A673 (cell line): ENCODE measurements around the gene ARMH3. TPM values are rescaled to one million over a fixed set of nuclear protein-coding genes. Genes with fewer than 3 reads are reported as not detected.

ENCODE experiments used
- BruUV-seq: library from RNA; stranded (reverse); fragments of 400-500 nt; replicated peaks from 2 replicates; lab custom pipeline; 2021; lab: Mats Ljungman, UMichigan
- CTCF ChIA-PET: fragments of 300-600 bp; sonication (Branson Sonifier 250); formaldehyde crosslinking; loops from one replicate; lab custom pipeline; 2022; ENCODE audit warnings: antibody characterized with exemption; lab: Charles Lee
- POLR2A ChIA-PET: fragments of 300-600 bp; sonication (Branson Sonifier 250); formaldehyde crosslinking; loops from one replicate; lab custom pipeline; 2022; ENCODE audit warnings: antibody characterized with exemption; ENCODE audit not compliant: low non-redundant PET; lab: Charles Lee
- DNase-seq: peaks from one replicate; pipeline ENCODE4 v3.0.0-alpha.2; 2015; ENCODE audit warnings: low spot score
- H3K27ac ChIP-seq: fragments of 200-600 bp; sonication (generic); 2 replicates; pipeline ENCODE4 v1.5.1; 2016; ENCODE audit warnings: mixed run types, low read depth, mild to moderate bottlenecking, mixed read lengths, antibody characterized with exemption, low read length; ENCODE audit not compliant: poor library complexity, severe bottlenecking
- H3K27me3 ChIP-seq: fragments of 200-600 bp; sonication (generic); replicated peaks from 2 replicates; pipeline ENCODE4 v1.6.1; 2017; ENCODE audit warnings: mixed run types, low read depth, mild to moderate bottlenecking, mixed read lengths, antibody characterized with exemption, low read length; ENCODE audit not compliant: insufficient read depth, poor library complexity
- H3K36me3 ChIP-seq: fragments of 200-600 bp; sonication (generic); 2 replicates; pipeline ENCODE4 v1.6.1; 2016; ENCODE audit warnings: mixed run types, mild to moderate bottlenecking, mixed read lengths, antibody characterized with exemption, low read length; ENCODE audit not compliant: insufficient read depth, poor library complexity, severe bottlenecking
- H3K4me1 ChIP-seq: fragments of 200-600 bp; sonication (generic); 2 replicates; pipeline ENCODE4 v1.6.1; 2017; ENCODE audit warnings: mixed run types, mild to moderate bottlenecking, mixed read lengths, antibody characterized with exemption, low read length; ENCODE audit not compliant: insufficient read depth, poor library complexity, severe bottlenecking
- H3K4me3 ChIP-seq: fragments of 200-600 bp; sonication (generic); 2 replicates; pipeline ENCODE4 v1.5.1; 2016; ENCODE audit warnings: low read depth, mixed run types, mild to moderate bottlenecking, mixed read lengths, low read length; ENCODE audit not compliant: poor library complexity, severe bottlenecking
- H3K9me3 ChIP-seq: fragments of 200-600 bp; sonication (generic); 2 replicates; pipeline ENCODE4 v1.6.1; 2016; ENCODE audit warnings: mixed run types, low read depth, mild to moderate bottlenecking, mixed read lengths, antibody characterized with exemption, low read length; ENCODE audit not compliant: poor library complexity, severe bottlenecking
- EZH2 ChIP-seq: fragments of 200-600 bp; sonication (generic); IDR thresholded peaks from 2 replicates; pipeline ENCODE4 v1.6.1; 2017; ENCODE audit warnings: borderline replicate concordance, low read depth, mild to moderate bottlenecking, mixed read lengths, antibody characterized with exemption, low read length; ENCODE audit not compliant: poor library complexity, severe bottlenecking
- intact Hi-C: fragments of 100-400 bp; cut with micrococcal nuclease; formaldehyde crosslinking; loops from one replicate; pipeline ENCODE4 v1.10.0; 2022; ENCODE audit not compliant: unreplicated experiment
- total RNA-seq: library from RNA; stranded (reverse); gene quantifications from 2 replicates; pipeline ENCODE4 v1.2.3, GENCODE V29; 2021
- TF ChIP-seq, protein P1 (sequence below): fragments of 300-800, 200-600 bp; sonication (generic); conservative IDR thresholded peaks from 2 replicates; pipeline ENCODE4 v1.5.1; 2017; ENCODE audit warnings: low read depth, mild to moderate bottlenecking, antibody characterized with exemption, low read length, moderate library complexity, mixed read lengths

The ARMH3 gene
- total RNA-seq, 1 experiment from 2014 or later, result 17.8 TPM

DNA sequence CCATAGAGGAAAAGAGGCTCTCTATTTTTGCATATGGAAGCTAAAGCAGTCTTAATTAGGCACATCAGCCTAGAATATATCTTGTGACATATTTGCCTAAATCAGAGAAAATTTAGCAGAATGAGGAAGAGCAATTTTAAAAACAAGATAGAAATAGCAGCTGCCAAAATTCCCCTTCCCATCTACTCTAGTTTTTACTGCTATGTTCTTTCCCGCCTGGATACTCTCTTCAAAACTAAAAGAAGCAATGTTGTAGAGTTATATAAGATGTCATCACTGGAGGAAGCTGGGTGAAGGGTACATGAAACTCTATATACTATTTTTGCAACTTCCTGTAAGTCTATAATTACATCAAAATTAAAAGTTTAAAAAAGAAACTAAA is 87.0 kb downstream of the ARMH3 start:
- POLR2A ChIA-PET, result no interaction called here

DNA sequence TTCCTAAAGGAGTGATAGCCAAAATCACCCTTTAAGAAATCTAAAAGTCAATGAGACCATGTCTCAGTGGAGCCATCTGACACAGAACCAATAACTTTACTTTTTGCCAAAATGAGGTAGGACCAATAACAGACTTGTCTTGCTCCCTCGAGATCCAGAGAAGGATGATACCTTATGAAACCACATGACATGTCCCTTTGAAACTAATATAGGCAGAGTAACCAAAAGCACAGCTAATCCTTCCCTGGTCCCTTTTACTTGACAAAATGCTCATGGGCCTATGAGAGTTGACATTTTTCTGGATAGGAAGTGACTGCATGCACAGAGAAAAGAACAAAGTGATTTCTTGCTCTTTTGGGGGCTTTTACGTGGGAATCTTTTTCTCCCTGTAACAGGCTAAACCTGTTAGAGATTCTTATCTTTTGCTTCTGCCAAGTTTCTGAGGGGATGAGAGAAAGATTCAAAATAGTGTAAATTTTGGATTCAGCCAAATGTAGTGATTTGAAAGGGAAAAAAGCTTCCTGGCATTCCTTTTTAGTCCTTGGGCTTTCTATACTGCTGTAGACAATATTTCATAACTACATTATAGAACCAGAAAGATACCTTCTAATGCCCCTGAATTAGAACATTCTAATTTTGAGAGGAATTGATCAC is 87.6 kb downstream of the ARMH3 start:
- no peaks in the 10 kb centered on the region for H3K27me3 ChIP-seq
- TF ChIP-seq, protein P1, sequence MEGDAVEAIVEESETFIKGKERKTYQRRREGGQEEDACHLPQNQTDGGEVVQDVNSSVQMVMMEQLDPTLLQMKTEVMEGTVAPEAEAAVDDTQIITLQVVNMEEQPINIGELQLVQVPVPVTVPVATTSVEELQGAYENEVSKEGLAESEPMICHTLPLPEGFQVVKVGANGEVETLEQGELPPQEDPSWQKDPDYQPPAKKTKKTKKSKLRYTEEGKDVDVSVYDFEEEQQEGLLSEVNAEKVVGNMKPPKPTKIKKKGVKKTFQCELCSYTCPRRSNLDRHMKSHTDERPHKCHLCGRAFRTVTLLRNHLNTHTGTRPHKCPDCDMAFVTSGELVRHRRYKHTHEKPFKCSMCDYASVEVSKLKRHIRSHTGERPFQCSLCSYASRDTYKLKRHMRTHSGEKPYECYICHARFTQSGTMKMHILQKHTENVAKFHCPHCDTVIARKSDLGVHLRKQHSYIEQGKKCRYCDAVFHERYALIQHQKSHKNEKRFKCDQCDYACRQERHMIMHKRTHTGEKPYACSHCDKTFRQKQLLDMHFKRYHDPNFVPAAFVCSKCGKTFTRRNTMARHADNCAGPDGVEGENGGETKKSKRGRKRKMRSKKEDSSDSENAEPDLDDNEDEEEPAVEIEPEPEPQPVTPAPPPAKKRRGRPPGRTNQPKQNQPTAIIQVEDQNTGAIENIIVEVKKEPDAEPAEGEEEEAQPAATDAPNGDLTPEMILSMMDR, result no peak
- TF ChIP-seq EZH2, result no peak
- no peak overlapping the region for H3K27ac ChIP-seq
- BruUV-seq, result no TSS peak
- intact Hi-C loops, result no loop called here
- no peak overlapping the region for H3K4me3 ChIP-seq
- no peaks in the 10 kb centered on the region for H3K9me3 ChIP-seq
- ChIA-PET POLR2A (no interaction called here), CTCF (no interaction called here)
- no peak for DNase-seq
- no peaks in the 10 kb centered on the region for H3K36me3 ChIP-seq
- H3K4me1 ChIP-seq, result peaks cover 15% of the 10 kb centered on the region

More for the DNA sequence above, 87.0 kb downstream of the ARMH3 start:
- Histone ChIP-seq H3K4me1 (peaks cover 15% of the 10 kb centered on the region), H3K27ac (no peak overlapping the region), H3K36me3 (no peaks in the 10 kb centered on the region), H3K9me3 (no peaks in the 10 kb centered on the region), H3K4me3 (no peak overlapping the region), H3K27me3 (no peaks in the 10 kb centered on the region)
- no TSS peak for BruUV-seq
- no peak for DNase-seq
- CTCF ChIA-PET, result no interaction called here
- intact Hi-C loops, result no loop called here
- TF ChIP-seq EZH2, result no peak
- TF ChIP-seq, protein P1, result no peak

DNA sequence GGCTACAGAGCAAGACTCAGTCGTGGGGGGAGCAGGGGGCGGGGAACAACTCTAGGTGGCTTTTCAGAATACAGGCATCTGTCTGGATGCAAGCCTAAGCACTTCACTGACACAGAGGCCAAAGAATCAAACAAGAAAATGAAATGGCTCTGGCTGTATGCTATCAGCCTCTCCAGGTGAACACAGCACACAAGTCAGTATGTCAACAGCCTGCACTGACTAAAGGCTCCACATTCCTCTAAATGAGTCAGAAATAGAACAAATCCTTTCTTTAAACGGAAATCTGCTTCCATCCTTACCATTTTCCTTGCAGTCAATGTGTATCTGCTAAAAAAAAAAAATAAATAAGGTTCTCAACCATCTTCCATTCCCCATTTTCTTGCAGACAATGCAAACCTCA is 88.3 kb downstream of the ARMH3 start:
- intact Hi-C loops, result no loop called here
- H3K4me3 ChIP-seq, result no peak overlapping the region
- H3K36me3 ChIP-seq, result no peaks in the 10 kb centered on the region
- H3K9me3 ChIP-seq, result no peaks in the 10 kb centered on the region
- ChIA-PET POLR2A (no interaction called here), CTCF (no interaction called here)
- no peaks in the 10 kb centered on the region for H3K27me3 ChIP-seq
- TF ChIP-seq, protein P1, result no peak
- TF ChIP-seq EZH2, result no peak
- H3K27ac ChIP-seq, result no peak overlapping the region
- H3K4me1 ChIP-seq, result peaks cover 9% of the 10 kb centered on the region
- no peak for DNase-seq
- no TSS peak for BruUV-seq
